Naive thymus-derived CD8-positive, alpha-beta T cell (primary cell): Measurements from ENCODE around the gene MED13L. TPM values are rescaled to one million over a fixed set of nuclear protein-coding genes. Genes with fewer than 3 reads are reported as not detected.

Experiments used
- ATAC-seq, 2 donors: fragments of 150-1000 bp; cut with Tn5 transposase in 1 of 2; sonication (Bioruptor Pico), chemical (Tn5 transposase) in 1 of 2; 1 replicate in 1 of 2; 2 replicates in 1 of 2; pipeline ENCODE4 v1.10.0; 2021; ENCODE audit warnings: mild to moderate bottlenecking in 2 of 2, moderate library complexity in 2 of 2
- POLR2A ChIA-PET: fragments of 350-600 bp; sonication (Branson Sonifier 250); formaldehyde crosslinking; loops from one replicate; lab custom pipeline; 2021; ENCODE audit warnings: antibody characterized with exemption; lab: Charles Lee
- DNase-seq, 10 donors: peaks; one replicate each; pipeline versions ENCODE4 v3.0.0 to v3.0.0-alpha.2; 2020 to 2022
- H3K27ac Mint-ChIP-seq, 10 donors: one replicate each; pipeline ENCODE4 v1.8.0; 2020 to 2022; ENCODE audit warnings: mild to moderate bottlenecking in 10 of 10, mixed read lengths in 10 of 10, moderate library complexity in 4 of 10, inconsistent platforms in 1 of 10
- H3K27me3 Mint-ChIP-seq, 5 donors: one replicate each; pipeline ENCODE4 v1.8.0; 2021 to 2022; ENCODE audit warnings: mixed read lengths in 5 of 5
- H3K36me3 Mint-ChIP-seq, 3 donors: one replicate each; pipeline ENCODE4 v1.8.0; 2020 to 2022; ENCODE audit warnings: mixed read lengths in 3 of 3, mild to moderate bottlenecking in 2 of 3, inconsistent platforms in 1 of 3
- H3K4me1 Mint-ChIP-seq, 4 donors: one replicate each; pipeline ENCODE4 v1.8.0; 2021 to 2022; ENCODE audit warnings: mixed read lengths in 4 of 4
- H3K4me3 Mint-ChIP-seq, 10 donors: one replicate each; pipeline ENCODE4 v1.8.0; 2020 to 2022; ENCODE audit warnings: mild to moderate bottlenecking in 10 of 10, mixed read lengths in 10 of 10, moderate library complexity in 6 of 10, inconsistent platforms in 1 of 10
- H3K9me3 Mint-ChIP-seq, 9 donors: one replicate each; pipeline ENCODE4 v1.8.0; 2020 to 2022; ENCODE audit warnings: mixed read lengths in 9 of 9, mild to moderate bottlenecking in 3 of 9, inconsistent platforms in 1 of 9, moderate library complexity in 1 of 9
- polyA plus RNA-seq, 3 donors: library from polyadenylated mRNA; unstranded; fragments of 300-500 nt; fragmentation: Illumina TruSeq; gene quantifications; one replicate each; pipeline ENCODE4 v1.2.3, GENCODE V29; 2021
- total RNA-seq, 8 experiments: library from RNA in 2 of 8; stranded (reverse) in 2 of 8; gene quantifications; one replicate each; pipeline ENCODE4 v1.2.3 and lab custom pipeline; 2021 to 2026

Gene MED13L
- total and polyA plus RNA-seq, 5 experiments from 2014 or later: 5.1 to 164 (median 6.7) TPM

DNA sequence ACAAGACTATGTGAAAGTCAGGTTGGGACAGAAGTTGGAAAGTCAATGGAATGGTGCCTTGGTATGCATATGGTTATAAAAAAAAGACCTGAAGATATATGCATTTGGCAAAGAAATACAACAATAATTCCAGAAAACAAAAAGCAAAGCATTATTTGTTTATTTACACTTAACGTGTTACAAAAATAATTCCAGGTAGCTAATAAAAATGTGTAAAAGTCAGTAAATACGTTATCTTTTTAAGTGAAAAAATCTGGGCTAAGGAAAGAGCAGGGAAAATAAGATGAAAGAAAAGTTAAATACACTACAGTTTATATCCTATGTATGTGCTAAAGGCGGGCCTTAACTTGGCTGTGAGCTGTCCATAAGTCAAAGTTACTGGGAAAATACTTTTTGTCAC is 266.3 kb downstream of the MED13L start:
- Mint-ChIP-seq H3K36me3 (peaks cover 4 to 91% (median 20%) of the 10 kb centered on the region in 3 donors), H3K4me1 (peaks cover 0 to 4% (median 1%) of the 10 kb centered on the region in 4 donors), H3K27me3 (no peaks in the 10 kb centered on the region), H3K27ac (peak overlapping the region in 1 of 10 donors; percentile 36), H3K4me3 (no peak overlapping the region), H3K9me3 (no peaks in the 10 kb centered on the region)
- DNase-seq (no peak), ATAC-seq (no peak)
- POLR2A ChIA-PET: no interaction called here

DNA sequence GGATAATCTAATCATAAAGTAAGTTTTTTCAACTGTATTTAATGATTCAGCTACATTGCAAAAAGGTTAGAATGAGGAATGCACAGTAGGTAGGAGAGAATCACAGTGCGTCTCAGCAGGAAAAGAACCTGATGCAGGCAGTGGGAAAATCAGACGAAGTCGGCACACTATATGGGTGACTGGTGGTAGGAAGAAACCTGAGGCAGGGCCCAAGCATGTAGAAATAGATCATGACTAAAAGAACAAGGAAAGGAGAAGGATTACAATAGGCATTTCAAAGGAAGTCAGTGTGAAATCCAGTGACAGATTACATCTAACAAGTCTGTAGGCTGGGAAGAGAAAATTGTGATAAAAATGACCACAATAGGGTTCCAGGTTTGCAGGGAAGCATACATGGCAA is 267.0 kb downstream of the MED13L start:
- Mint-ChIP-seq H3K27ac (peak overlapping the region in 1 of 10 donors; percentile 12), H3K36me3 (peaks cover 4 to 96% (median 20%) of the 10 kb centered on the region in 3 donors), H3K4me3 (no peak overlapping the region), H3K4me1 (peaks cover 0 to 4% (median 1%) of the 10 kb centered on the region in 4 donors), H3K9me3 (no peaks in the 10 kb centered on the region), H3K27me3 (no peaks in the 10 kb centered on the region)
- no peak for DNase-seq
- POLR2A ChIA-PET: no interaction called here
- ATAC-seq: no peak

DNA sequence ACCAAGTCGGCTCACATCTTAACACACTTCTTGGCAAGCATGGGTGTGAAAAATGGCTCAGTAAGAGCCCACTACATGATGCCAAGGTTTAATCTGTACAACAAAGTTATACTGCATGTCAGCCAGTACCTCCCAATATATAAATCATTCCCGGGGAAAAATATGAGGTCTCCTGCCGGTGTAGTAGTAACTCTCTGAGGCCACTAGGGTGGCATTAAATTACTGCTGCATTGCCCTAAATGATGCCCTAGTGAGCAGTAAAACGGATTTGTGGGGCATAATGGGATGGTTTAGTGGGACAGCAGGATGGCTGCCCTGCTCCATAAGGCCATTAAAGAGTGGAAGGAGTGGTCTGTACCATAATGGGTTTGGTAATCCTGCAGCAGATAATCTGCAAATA is 267.7 kb downstream of the MED13L start:
- ATAC-seq (no peak), DNase-seq (no peak)
- Mint-ChIP-seq H3K4me1 (peaks cover 0 to 2% (median under 1%) of the 10 kb centered on the region in 4 donors), H3K9me3 (no peaks in the 10 kb centered on the region), H3K4me3 (no peak overlapping the region), H3K27me3 (no peaks in the 10 kb centered on the region), H3K36me3 (peaks cover 4 to 95% (median 17%) of the 10 kb centered on the region in 3 donors), H3K27ac (peak overlapping the region in 2 of 10 donors; percentile 1 to 75)
- POLR2A ChIA-PET: no interaction called here

DNA sequence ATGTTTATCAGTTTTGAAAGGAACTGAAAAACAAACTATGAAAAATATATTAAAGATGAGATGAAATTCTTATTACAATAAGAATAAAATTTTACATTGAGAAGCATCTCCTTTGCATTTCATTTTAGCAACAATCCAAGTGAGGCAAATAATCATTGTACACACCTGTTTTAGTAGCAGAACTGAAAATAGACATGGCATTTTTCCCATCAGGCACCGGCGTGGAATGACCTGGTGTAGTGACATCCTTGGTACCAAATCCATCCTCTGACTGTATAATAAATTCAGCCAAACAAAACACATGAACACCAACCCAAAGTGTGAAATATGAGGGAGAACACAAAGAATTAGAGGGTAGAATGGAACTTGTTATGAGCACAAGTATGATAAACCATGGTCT is 271.4 kb downstream of the MED13L start:
- DNase-seq (no peak), ATAC-seq (no peak)
- Mint-ChIP-seq H3K27me3 (no peaks in the 10 kb centered on the region), H3K27ac (peak overlapping the region in 1 of 10 donors; percentile 2), H3K4me3 (no peak overlapping the region), H3K9me3 (no peaks in the 10 kb centered on the region), H3K4me1 (peaks cover 0 to 4% (median under 1%) of the 10 kb centered on the region in 4 donors), H3K36me3 (peaks cover 0 to 92% (median 13%) of the 10 kb centered on the region in 3 donors)
- POLR2A ChIA-PET: no interaction called here

DNA sequence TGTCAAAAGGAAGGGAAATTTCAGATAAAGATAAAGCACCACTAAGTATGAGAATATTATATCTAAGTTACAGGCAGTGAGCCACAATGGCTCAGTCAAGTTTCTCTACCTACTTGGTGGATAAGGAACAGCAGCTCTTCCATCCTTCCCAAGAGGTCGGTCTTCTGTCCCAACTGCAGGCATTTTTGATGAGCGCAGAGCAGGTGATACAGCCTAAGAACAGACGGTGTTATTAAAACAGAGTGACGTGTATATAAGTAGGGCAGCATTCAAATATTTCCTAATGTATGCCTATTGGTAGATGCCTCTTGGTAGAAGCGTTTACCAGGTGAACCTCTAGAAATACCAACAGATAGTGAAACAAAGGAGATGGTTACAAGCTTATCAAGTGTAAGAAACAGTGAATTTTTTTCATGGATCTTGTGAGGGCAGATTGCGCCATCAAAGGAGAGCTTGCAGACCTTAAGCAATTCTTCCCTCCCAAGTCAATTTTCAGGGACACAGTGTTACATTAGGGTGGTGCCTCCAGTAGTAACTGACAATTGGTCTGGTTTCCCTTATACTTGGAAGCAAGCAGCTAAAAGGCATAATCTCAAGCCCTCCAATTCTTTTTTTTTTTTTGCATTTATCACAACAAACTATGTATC is 274.5 kb downstream of the MED13L start:
- no peaks in the 10 kb centered on the region for H3K27me3 Mint-ChIP-seq
- no peak overlapping the region for H3K4me3 Mint-ChIP-seq
- peaks cover 4 to 9% (median 6%) of the 10 kb centered on the region in 4 donors for H3K4me1 Mint-ChIP-seq
- H3K9me3 Mint-ChIP-seq: no peaks in the 10 kb centered on the region
- ATAC-seq (no peak), DNase-seq (no peak)
- peak overlapping the region in 5 of 10 donors; percentile 5 to 66 (median 32) for H3K27ac Mint-ChIP-seq
- peaks cover 0 to 74% (median 9%) of the 10 kb centered on the region in 3 donors for H3K36me3 Mint-ChIP-seq
- POLR2A ChIA-PET: no interaction called here

DNA sequence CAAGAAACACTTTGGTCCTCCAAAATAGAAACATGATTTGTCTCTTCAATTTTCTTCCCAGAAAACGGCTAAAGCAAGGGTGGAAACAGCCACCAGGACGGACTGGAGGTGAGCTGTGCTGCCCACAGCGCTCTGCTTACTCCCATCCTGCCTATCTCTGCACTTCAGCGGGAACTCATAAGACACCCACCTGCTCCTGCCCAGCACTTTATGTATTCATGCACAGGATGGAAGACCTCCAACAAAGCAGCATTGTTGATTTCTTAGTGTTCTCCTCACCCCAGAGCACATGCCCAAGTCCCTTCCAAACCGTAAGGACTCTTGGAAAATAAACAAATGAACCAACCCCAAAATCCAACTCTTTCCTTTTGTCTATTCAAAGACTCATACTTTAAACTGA is 277.2 kb downstream of the MED13L start:
- DNase-seq: no peak
- Mint-ChIP-seq H3K27me3 (no peaks in the 10 kb centered on the region), H3K4me1 (peaks cover 4 to 9% (median 6%) of the 10 kb centered on the region in 4 donors), H3K36me3 (peaks cover 0 to 66% (median 12%) of the 10 kb centered on the region in 3 donors), H3K27ac (peak overlapping the region in 8 of 10 donors; percentile 3 to 86 (median 44)), H3K9me3 (no peaks in the 10 kb centered on the region), H3K4me3 (no peak overlapping the region)
- ATAC-seq: no peak
- POLR2A ChIA-PET: no interaction called here

DNA sequence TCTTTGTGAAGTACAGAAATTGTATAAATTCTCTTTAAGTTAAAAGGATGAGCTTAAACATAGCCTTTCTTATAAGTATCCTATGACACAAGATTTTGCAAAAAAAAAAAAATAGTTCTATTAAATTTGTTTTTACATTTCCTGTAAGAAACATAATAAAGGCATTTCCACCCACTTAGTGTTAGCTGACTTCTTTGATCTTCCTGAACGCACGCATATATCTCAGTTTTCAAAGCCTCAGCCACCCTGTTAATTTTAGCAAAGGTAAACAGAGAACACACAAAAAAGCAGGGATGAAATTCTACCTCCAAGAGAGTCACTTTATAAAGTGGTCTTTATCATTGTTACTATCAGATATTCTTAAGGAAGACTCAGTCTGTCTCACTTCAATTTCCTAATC is 277.9 kb downstream of the MED13L start:
- no peaks in the 10 kb centered on the region for H3K27me3 Mint-ChIP-seq
- POLR2A ChIA-PET: no interaction called here
- peaks cover 0 to 68% (median 15%) of the 10 kb centered on the region in 3 donors for H3K36me3 Mint-ChIP-seq
- peaks cover 4 to 9% (median 6%) of the 10 kb centered on the region in 4 donors for H3K4me1 Mint-ChIP-seq
- H3K4me3 Mint-ChIP-seq: no peak overlapping the region
- ATAC-seq (peak in 1 of 2 donors; percentile 23), DNase-seq (no peak)
- no peaks in the 10 kb centered on the region for H3K9me3 Mint-ChIP-seq
- peak overlapping the region in 5 of 10 donors; percentile 9 to 73 (median 37) for H3K27ac Mint-ChIP-seq

DNA sequence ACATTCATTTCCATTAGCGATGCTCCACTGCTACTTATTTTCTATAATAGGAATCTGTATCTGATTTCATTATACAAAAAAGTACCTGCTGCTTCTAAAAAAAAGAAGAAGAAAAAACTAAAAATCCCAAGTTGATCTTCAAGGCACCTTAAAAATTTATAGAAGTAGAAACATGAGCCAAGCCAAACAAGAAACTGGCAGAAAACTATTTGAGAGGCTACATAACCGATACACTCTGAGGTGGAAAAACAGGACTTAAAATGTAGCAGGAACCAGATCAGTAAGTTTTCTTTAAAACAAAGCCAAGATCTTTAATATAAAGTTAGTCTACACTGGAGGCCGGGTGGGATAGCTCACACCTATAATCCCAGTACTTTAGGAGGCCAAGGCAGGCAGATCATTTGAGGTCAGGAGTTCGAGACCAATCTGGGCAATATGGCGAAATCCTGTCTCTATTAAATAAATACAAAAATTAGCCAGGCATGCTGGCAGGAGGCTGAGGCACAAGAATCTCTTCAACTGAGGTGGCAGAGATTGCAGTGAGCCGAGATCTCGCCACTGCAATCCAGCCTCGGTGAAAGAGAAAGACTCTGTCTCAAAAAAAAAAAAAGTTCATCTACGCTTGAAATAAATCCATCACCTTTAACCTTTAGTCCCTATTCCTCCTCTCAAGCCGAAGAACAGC is 278.6 kb downstream of the MED13L start:
- H3K27ac Mint-ChIP-seq: peak overlapping the region in 4 of 10 donors; percentile 27 to 71 (median 41)
- H3K9me3 Mint-ChIP-seq: no peaks in the 10 kb centered on the region
- ATAC-seq (no peak), DNase-seq (no peak)
- peaks cover 0 to 68% (median 15%) of the 10 kb centered on the region in 3 donors for H3K36me3 Mint-ChIP-seq
- no peak overlapping the region for H3K4me3 Mint-ChIP-seq
- no peaks in the 10 kb centered on the region for H3K27me3 Mint-ChIP-seq
- H3K4me1 Mint-ChIP-seq: peaks cover 2 to 9% (median 6%) of the 10 kb centered on the region in 4 donors
- POLR2A ChIA-PET: no interaction called here

DNA sequence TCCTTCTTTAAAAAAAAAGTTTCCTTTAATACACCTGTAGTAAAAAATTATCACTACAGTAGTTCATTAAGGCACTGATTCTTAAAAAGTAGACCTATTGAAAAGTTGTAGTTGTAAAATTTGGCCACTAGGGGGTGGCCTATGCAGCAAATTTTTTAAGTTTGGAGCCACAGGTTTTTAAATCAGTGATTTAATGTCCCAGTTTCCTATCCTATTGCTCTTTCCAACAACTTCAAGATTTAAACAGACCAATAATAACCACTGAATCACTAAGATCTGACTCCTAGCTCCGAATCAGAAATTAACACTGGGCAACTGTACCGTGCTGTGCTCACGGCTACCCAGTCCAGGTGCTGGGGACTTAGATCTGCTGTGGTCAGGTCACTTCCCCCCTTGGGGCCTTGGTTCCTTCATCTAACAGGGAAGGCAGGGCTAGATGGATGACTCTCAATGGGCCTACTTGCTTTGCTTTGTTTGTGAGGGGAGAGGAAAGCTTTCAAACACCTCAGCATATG is 279.3 kb downstream of the MED13L start:
- Mint-ChIP-seq H3K4me1 (peaks cover 2 to 9% (median 7%) of the 10 kb centered on the region in 4 donors), H3K27ac (peak overlapping the region in 5 of 10 donors; percentile 10 to 60 (median 48)), H3K27me3 (no peaks in the 10 kb centered on the region), H3K36me3 (peaks cover 0 to 72% (median 15%) of the 10 kb centered on the region in 3 donors), H3K9me3 (no peaks in the 10 kb centered on the region), H3K4me3 (no peak overlapping the region)
- POLR2A ChIA-PET: interaction anchor here (0.7 kb wide), 1 partner anchor 24 kb away, joined by 3 read pairs; no protein-coding TSS in a partner anchor
- peak in 5 of 10 donors; percentile 5 to 55 (median 47) for DNase-seq
- no peak for ATAC-seq

DNA sequence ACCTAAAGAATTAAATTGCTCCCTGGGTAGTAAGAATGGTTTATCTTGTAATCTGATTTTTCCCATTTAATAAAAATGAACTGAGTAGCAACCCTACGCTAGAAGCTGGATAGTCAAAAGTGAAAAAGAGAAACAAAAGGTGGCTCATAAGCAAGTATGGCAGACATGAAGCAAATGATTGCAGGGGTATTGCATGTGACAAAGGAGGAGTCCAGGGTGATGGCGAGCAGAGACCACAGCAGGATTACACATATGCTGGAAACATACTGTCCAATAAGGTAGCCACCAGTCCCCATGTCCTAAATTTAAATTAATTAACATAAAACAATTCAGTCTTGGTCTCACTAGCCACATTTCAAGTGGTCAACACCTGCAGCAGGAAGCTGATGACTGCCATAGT is 283.8 kb downstream of the MED13L start:
- POLR2A ChIA-PET: interaction anchor here (0.6 kb wide), 1 partner anchor 91 kb away, joined by 4 read pairs; no protein-coding TSS in a partner anchor

DNA sequence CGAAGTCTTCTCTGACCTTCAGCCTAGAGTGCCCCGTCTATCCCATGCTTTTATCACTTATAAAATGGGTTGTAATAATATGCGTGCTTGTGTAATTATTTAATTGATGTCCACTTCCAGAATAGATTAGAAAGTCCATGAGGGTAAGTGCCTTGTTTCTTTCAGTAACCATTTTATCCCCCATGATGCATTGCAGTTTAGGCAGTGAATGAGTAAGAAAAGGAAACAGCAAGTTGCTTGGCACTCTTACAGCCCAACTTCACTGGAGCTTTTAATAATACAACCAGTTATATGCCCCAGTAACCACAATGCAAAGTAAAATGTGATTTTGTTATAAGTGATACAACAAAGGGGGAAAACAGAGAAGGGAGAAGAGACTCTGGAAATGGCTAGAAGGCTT is 287.3 kb downstream of the MED13L start:
- POLR2A ChIA-PET: no interaction called here
- H3K27ac Mint-ChIP-seq: no peak overlapping the region

More for the DNA sequence above, 283.8 kb downstream of the MED13L start:
- no peaks in the 10 kb centered on the region for H3K27me3 Mint-ChIP-seq
- ATAC-seq (no peak), DNase-seq (no peak)
- H3K27ac Mint-ChIP-seq: no peak overlapping the region
- H3K9me3 Mint-ChIP-seq: no peaks in the 10 kb centered on the region
- peaks cover 0 to 71% (median 22%) of the 10 kb centered on the region in 3 donors for H3K36me3 Mint-ChIP-seq
- no peak overlapping the region for H3K4me3 Mint-ChIP-seq
- peaks cover 21 to 25% (median 24%) of the 10 kb centered on the region in 4 donors for H3K4me1 Mint-ChIP-seq

DNA sequence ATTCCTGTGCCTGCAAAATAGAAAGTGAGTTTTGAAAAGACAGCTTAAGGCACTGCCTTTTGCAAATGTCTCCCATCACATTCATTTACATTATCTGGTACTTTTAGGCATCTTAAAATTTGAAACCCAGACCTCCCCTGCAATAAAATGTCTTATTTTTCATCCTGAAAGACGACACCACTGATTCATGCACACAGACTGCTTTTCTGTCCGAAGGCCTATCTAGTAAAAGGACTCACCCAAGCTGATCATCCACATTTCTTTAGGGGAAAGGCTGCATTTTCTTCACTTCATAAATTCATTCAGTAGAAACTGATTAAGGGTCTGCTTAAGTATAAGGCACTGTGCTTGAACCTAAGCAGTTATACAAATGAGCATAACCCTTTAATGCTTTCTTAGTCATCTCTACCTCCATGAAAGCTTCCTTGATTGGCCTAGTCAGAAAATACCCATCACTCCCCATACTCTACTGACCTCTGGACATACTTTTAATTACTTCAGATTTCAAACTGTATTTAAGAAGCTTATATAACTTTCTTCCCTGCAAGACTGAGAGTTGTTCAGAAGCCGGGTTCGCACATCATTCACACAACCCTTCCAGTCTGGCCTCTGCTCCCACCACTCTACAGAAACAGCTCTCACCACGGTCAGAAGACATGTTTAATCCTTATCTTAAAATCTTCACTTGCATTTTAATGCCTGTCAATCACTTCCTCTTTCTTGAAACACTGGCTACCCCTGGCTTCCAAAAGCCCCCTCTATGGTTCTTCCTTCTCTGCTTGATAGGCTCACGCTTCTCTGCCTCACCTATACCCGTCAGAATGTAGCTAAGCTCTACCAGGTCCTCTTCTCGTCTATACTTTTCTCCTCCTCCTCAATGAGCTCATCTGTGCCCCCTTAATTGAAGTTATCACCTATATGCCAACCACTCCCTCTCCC is 288.6 kb downstream of the MED13L start:
- Mint-ChIP-seq H3K4me1 (peaks cover 26 to 36% (median 27%) of the 10 kb centered on the region in 4 donors), H3K9me3 (no peaks in the 10 kb centered on the region), H3K27ac (peak overlapping the region; percentile 4 to 71 (median 39)), H3K36me3 (peaks cover 0 to 75% (median 21%) of the 10 kb centered on the region in 3 donors), H3K4me3 (peak overlapping the region in 1 of 10 donors; percentile 9), H3K27me3 (no peaks in the 10 kb centered on the region)
- DNase-seq (no peak), ATAC-seq (no peak)
- POLR2A ChIA-PET: no interaction called here

More for the DNA sequence above, 287.3 kb downstream of the MED13L start:
- Mint-ChIP-seq H3K36me3 (peaks cover 0 to 81% (median 22%) of the 10 kb centered on the region in 3 donors), H3K4me3 (peak overlapping the region in 1 of 10 donors; percentile 44), H3K9me3 (no peaks in the 10 kb centered on the region), H3K4me1 (peaks cover 26 to 36% (median 27%) of the 10 kb centered on the region in 4 donors), H3K27me3 (no peaks in the 10 kb centered on the region)
- DNase-seq (no peak), ATAC-seq (no peak)
